Suprapubic skin (tissue), 3 donors: ENCODE results near the gene VAV2.

Experiments
- CTCF ChIP-seq, 2 donors: fragments of 200-600 bp in 1 of 2; fragments of 450-650 bp in 1 of 2; sonication (generic) in 1 of 2; IDR thresholded peaks; one replicate each; pipeline ENCODE4 v1.5.1; 2016 to 2019; ENCODE audit warnings: antibody characterized with exemption in 2 of 2, mild to moderate bottlenecking in 1 of 2, moderate library complexity in 1 of 2
- EP300 ChIP-seq: sonication (generic); formaldehyde crosslinking; IDR thresholded peaks from one replicate; pipeline ENCODE4 v1.6.1; 2017; ENCODE audit warnings: antibody characterized with exemption
- POLR2A ChIP-seq, 2 donors: fragments of 450-650 bp; IDR thresholded peaks; one replicate each; pipeline ENCODE4 v1.6.1; 2017; ENCODE audit warnings: antibody characterized with exemption in 2 of 2, mild to moderate bottlenecking in 2 of 2, moderate library complexity in 2 of 2

GRCh38 chr9:134041649-134041962 is 49.5 kb upstream of the VAV2 start:
- TF ChIP-seq CTCF (IDR thresholded peaks at IDR 0.05), result no peak
- no peak for TF ChIP-seq EP300
- TF ChIP-seq POLR2A (IDR thresholded peaks at IDR 0.05), result no peak
